WTC11 (cell line): ENCODE measurements around the gene CHERP.

Experiments
- ATF6 ChIP-seq: sonication (generic); formaldehyde crosslinking; IDR thresholded peaks from 2 replicates; pipeline ENCODE4 v1.8.1; 2023; ENCODE audit warnings: mild to moderate bottlenecking, missing genetic modification reagents
- CREB1 ChIP-seq: sonication (generic); formaldehyde crosslinking; IDR thresholded peaks from 2 replicates; pipeline ENCODE4 v1.8.0; 2023; ENCODE audit warnings: mild to moderate bottlenecking, missing genetic modification reagents
- CREM ChIP-seq: sonication (generic); formaldehyde crosslinking; IDR thresholded peaks from 2 replicates; pipeline ENCODE4 v1.8.1; 2022; ENCODE audit warnings: mild to moderate bottlenecking, missing genetic modification reagents, moderate library complexity
- CTCF ChIP-seq: fragments of 200-600 bp; IDR thresholded peaks from 2 replicates; pipeline ENCODE4 v1.8.0; 2022; ENCODE audit warnings: antibody characterized with exemption
- JUN ChIP-seq: sonication (generic); formaldehyde crosslinking; IDR thresholded peaks from 2 replicates; pipeline ENCODE4 v1.8.0; 2023; ENCODE audit warnings: mild to moderate bottlenecking, missing genetic modification reagents
- MYBL2 ChIP-seq: sonication (generic); formaldehyde crosslinking; IDR thresholded peaks from 2 replicates; pipeline ENCODE4 v1.8.1; 2023; ENCODE audit warnings: mild to moderate bottlenecking, moderate library complexity, missing genetic modification reagents
- NFE2L1 ChIP-seq: sonication (generic); formaldehyde crosslinking; IDR thresholded peaks from 2 replicates; pipeline ENCODE4 v1.8.1; 2023; ENCODE audit warnings: missing genetic modification reagents
- ZNF416 ChIP-seq: fragments of 250-450 bp; sonication (Bioruptor Pico); IDR thresholded peaks from 2 replicates; pipeline ENCODE4 v1.9.0; 2021; ENCODE audit warnings: mild to moderate bottlenecking, inconsistent platforms
- TF ChIP-seq, protein P1 (sequence below): sonication (generic); formaldehyde crosslinking; IDR thresholded peaks from 2 replicates; pipeline ENCODE4 v1.8.0; 2022; ENCODE audit warnings: mild to moderate bottlenecking, missing genetic modification reagents
- TF ChIP-seq, protein P2 (sequence below): sonication (generic); formaldehyde crosslinking; IDR thresholded peaks from 2 replicates; pipeline ENCODE4 v1.8.0; 2022; ENCODE audit warnings: mild to moderate bottlenecking, missing genetic modification reagents

DNA sequence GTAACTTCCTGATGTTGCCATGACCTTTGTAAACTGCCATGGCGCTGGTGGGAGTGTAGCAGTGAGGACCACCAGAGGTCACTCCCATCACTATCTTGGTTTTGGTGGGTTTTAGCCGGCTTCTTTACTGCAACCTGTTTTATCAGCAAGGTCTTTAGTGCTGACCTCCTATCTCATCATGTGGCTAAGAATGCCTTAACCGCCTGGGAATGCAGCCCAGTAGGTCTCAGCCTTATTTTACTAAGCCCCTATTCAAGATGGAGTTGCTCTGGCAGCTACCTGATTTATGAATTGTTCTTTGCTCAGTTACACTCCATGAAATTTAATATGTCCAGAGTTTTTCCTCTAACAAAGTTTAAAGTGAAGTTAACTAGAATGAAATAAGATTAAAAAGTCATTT lies 65.8 kb downstream of the CHERP start:
- TF ChIP-seq CREM (CRISPR knock-in tag) (no peak), CTCF (no peak), JUN (CRISPR knock-in tag) (no peak), MYBL2 (CRISPR knock-in tag) (no peak), ZNF416 (CRISPR knock-in tag) (no peak), NFE2L1 (CRISPR knock-in tag) (no peak), ATF6 (CRISPR knock-in tag) (no peak), CREB1 (CRISPR knock-in tag) (no peak)
- TF ChIP-seq, protein P1, sequence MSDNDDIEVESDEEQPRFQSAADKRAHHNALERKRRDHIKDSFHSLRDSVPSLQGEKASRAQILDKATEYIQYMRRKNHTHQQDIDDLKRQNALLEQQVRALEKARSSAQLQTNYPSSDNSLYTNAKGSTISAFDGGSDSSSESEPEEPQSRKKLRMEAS (CRISPR knock-in tag) = no peak
- TF ChIP-seq, protein P2, sequence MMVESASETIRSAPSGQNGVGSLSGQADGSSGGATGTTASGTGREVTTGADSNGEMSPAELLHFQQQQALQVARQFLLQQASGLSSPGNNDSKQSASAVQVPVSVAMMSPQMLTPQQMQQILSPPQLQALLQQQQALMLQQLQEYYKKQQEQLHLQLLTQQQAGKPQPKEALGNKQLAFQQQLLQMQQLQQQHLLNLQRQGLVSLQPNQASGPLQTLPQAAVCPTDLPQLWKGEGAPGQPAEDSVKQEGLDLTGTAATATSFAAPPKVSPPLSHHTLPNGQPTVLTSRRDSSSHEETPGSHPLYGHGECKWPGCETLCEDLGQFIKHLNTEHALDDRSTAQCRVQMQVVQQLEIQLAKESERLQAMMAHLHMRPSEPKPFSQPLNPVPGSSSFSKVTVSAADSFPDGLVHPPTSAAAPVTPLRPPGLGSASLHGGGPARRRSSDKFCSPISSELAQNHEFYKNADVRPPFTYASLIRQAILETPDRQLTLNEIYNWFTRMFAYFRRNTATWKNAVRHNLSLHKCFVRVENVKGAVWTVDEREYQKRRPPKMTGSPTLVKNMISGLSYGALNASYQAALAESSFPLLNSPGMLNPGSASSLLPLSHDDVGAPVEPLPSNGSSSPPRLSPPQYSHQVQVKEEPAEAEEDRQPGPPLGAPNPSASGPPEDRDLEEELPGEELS (CRISPR knock-in tag) = no peak
